ENCODE data around the gene RNU4-1. TPM values are rescaled to one million over a fixed set of nuclear protein-coding genes. Genes with fewer than 3 reads are reported as not detected.
A peak's percentile ranks its signal among the peaks of the same experiment; 100 is the strongest.

Gene RNU4-1
- total RNA-seq, 1 donor from 2014 or later, result not detected

GRCh38 chr12:120263748-120264085 lies 29.3 kb downstream of the RNU4-1 start:
- no peaks in the 10 kb centered on the region for H3K27me3 ChIP-seq
- H3K4me3 ChIP-seq, result peak overlapping the region; percentile 97 to 98
- H3K4me1 ChIP-seq, result peaks cover 5 to 26% of the 10 kb centered on the region in 2 donors
- no peaks in the 10 kb centered on the region for H3K9me3 ChIP-seq
- H3K27ac ChIP-seq, result peak overlapping the region; percentile 90 to 95
- intact Hi-C loops (cut with DNase I), result loop anchor here (1.0 to 2.0 kb wide), 2 partner anchors 29 to 63 kb away; partner anchors contain the start of gene RPLP0
- DNase-seq (ENCODE audit: low spot score in 2 of 2), result no peak
- H3K36me3 ChIP-seq, result no peaks in the 10 kb centered on the region
- TF ChIP-seq, protein P1, sequence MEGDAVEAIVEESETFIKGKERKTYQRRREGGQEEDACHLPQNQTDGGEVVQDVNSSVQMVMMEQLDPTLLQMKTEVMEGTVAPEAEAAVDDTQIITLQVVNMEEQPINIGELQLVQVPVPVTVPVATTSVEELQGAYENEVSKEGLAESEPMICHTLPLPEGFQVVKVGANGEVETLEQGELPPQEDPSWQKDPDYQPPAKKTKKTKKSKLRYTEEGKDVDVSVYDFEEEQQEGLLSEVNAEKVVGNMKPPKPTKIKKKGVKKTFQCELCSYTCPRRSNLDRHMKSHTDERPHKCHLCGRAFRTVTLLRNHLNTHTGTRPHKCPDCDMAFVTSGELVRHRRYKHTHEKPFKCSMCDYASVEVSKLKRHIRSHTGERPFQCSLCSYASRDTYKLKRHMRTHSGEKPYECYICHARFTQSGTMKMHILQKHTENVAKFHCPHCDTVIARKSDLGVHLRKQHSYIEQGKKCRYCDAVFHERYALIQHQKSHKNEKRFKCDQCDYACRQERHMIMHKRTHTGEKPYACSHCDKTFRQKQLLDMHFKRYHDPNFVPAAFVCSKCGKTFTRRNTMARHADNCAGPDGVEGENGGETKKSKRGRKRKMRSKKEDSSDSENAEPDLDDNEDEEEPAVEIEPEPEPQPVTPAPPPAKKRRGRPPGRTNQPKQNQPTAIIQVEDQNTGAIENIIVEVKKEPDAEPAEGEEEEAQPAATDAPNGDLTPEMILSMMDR (IDR thresholded peaks at IDR 0.05), result no peak

DNA sequence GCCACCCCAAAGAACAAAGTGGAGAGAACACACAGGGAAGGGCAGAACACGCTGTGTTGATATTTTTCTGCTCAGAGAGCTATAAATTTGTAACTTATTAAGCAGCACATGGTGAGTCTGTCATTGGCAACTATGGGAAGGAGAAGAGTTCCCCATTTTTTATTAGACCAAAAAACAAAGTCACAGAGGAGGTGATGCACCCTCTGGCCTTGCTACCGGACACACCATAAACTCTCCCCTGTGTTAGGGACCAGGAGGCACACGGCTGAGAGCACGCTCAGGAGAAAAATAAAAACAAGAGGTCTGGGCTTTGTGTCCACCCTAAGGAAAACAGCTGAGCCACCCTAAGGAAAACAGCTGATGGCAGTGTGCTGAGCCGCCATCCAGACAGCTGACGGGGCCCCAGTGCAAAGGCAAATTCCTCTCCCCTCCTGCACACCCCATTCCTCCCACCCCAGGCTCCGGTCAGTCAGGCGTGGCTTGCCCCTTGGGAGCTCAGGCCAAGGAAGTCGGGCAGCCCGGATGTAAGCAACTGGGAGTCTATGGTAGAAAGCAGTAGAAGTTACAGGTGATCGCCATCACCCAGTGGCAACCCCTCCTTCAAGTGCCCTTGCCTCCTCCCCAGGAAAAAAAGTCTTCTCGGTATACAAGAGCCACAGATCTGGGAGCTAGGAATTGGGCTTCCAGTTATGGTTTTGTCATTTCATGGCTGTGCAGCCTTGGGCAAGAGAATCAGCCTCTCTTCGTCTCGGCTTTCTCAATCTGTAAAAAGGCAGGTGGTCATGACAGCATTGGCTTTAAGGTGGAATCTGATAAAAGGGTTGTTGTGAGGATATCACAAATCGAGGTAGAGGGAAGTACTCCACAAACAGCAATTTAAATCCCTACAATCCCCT lies 29.9 kb downstream of the RNU4-1 start:
- H3K4me1 ChIP-seq, result peaks cover 5 to 32% of the 10 kb centered on the region in 2 donors
- intact Hi-C loops (cut with DNase I), result no loop called here
- DNase-seq (ENCODE audit: low spot score in 2 of 2), result peak in 1 of 2 donors; percentile 79

GRCh38 chr12:120261951-120262851 lies 30.8 kb downstream of the RNU4-1 start:
- H3K4me3 ChIP-seq, result peak overlapping the region; percentile 97 to 98
- TF ChIP-seq, protein P1 (IDR thresholded peaks at IDR 0.05), result no peak
- H3K9me3 ChIP-seq, result no peaks in the 10 kb centered on the region
- peaks cover 13 to 40% of the 10 kb centered on the region in 2 donors for H3K4me1 ChIP-seq
- no peaks in the 10 kb centered on the region for H3K27me3 ChIP-seq
- intact Hi-C loops (cut with DNase I), result no loop called here
- DNase-seq (ENCODE audit: low spot score in 2 of 2), result no peak
- H3K36me3 ChIP-seq, result no peaks in the 10 kb centered on the region
- H3K27ac ChIP-seq, result peak overlapping the region; percentile 90 to 95

More for the DNA sequence above, 29.9 kb downstream of the RNU4-1 start:
- Histone ChIP-seq H3K27ac (peak overlapping the region; percentile 90 to 95), H3K36me3 (no peaks in the 10 kb centered on the region), H3K4me3 (peak overlapping the region; percentile 97 to 98), H3K9me3 (no peaks in the 10 kb centered on the region), H3K27me3 (no peaks in the 10 kb centered on the region)
- TF ChIP-seq, protein P1 (IDR thresholded peaks at IDR 0.05), result no peak

GRCh38 chr12:120260607-120261006 lies 32.4 kb downstream of the RNU4-1 start:
- no peaks in the 10 kb centered on the region for H3K36me3 ChIP-seq
- TF ChIP-seq, protein P1 (IDR thresholded peaks at IDR 0.05), result no peak
- no peak overlapping the region for H3K4me3 ChIP-seq
- peaks cover 23 to 53% of the 10 kb centered on the region in 2 donors for H3K4me1 ChIP-seq
- no peaks in the 10 kb centered on the region for H3K9me3 ChIP-seq
- no peaks in the 10 kb centered on the region for H3K27me3 ChIP-seq
- peak overlapping the region in 1 of 2 donors; percentile 89 for H3K27ac ChIP-seq
- no peak for DNase-seq (ENCODE audit: low spot score in 2 of 2)
- intact Hi-C loops (cut with DNase I), result no loop called here

DNA sequence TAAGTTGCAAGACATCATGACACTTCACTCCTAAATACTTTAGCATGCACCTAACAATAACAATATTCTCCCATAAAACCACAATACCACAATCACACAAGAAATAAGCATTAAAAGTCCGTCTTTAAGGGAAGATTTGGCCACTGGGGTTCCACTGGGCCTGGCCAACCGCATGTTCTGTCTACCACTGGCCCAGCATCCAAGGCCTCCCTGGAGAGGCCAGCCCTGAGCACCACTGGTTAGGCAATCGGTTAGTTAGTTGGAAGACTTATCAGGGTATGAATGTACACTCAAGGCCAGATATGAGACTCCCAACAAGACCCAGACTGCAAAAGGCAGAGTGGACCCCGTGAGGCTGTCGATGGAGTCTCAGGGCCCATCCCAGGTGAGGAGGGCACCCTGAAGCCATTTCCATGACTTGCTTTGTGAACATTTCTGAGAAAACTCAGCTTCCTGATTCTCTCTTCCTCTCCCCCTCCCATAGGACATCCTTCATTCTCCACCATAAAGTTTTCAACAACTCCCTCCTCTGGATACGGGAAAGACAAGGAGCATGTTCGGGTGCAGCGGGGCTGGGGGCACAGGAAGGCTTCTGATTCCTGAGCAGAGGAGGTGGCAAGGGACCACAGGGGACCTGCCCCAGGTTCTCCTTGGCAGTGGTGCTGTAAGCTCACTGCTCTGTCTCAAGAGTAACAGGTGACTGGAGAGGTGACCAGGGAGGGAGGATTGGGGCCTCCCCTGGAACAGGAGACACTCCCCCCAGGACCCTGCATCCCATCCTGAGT lies 33.4 kb downstream of the RNU4-1 start:
- Histone ChIP-seq H3K36me3 (peaks cover 0 to 6% of the 10 kb centered on the region in 2 donors), H3K9me3 (no peaks in the 10 kb centered on the region), H3K4me1 (peaks cover 23 to 53% of the 10 kb centered on the region in 2 donors), H3K27ac (peak overlapping the region; percentile 89), H3K27me3 (no peaks in the 10 kb centered on the region), H3K4me3 (no peak overlapping the region)
- DNase-seq (ENCODE audit: low spot score in 2 of 2), result no peak
- intact Hi-C loops (cut with DNase I), result no loop called here
- TF ChIP-seq, protein P1 (IDR thresholded peaks at IDR 0.05), result no peak

Measured in ascending aorta (tissue), 2 donors.